HepG2 (cell line): Measurements from ENCODE around the gene TFPI. TPM values are rescaled to one million over a fixed set of nuclear protein-coding genes. Genes with fewer than 3 reads are reported as not detected.

Experiments used
- CBX1 ChIP-seq: IDR thresholded peaks from one replicate; pipeline ENCODE4 v1.6.1; 2016; ENCODE audit warnings: antibody characterized with exemption, low read depth
- ESRRA ChIP-seq: sonication (generic); formaldehyde crosslinking; IDR thresholded peaks from 2 replicates; pipeline ENCODE4 v1.5.1; 2020; ENCODE audit warnings: mild to moderate bottlenecking, low read depth, missing genetic modification reagents
- FOXC1 ChIP-seq: sonication (generic); formaldehyde crosslinking; IDR thresholded peaks from 2 replicates; pipeline ENCODE4 v1.8.0; 2022; ENCODE audit warnings: mild to moderate bottlenecking, missing genetic modification reagents, borderline replicate concordance
- GTF2F1 ChIP-seq: fragments of 150-350 bp; IDR thresholded peaks from 2 replicates; pipeline ENCODE4 v1.6.1; 2014; ENCODE audit warnings: low read length
- GTF3A ChIP-seq: sonication (generic); formaldehyde crosslinking; conservative IDR thresholded peaks from 2 replicates; pipeline ENCODE4 v1.4.0; 2020; ENCODE audit warnings: mild to moderate bottlenecking, missing genetic modification reagents
- HCFC1 ChIP-seq: fragments of 150-350 bp; IDR thresholded peaks from 2 replicates; pipeline ENCODE4 v1.6.1; 2014; ENCODE audit warnings: low read depth, low read length
- HDAC2 ChIP-seq: sonication (generic); formaldehyde crosslinking; IDR thresholded peaks from 2 replicates; pipeline ENCODE4 v1.4.0; 2020; ENCODE audit warnings: missing genetic modification reagents
- IKZF4 ChIP-seq: sonication (generic); formaldehyde crosslinking; IDR thresholded peaks from 2 replicates; pipeline ENCODE4 v1.5.1; 2020; ENCODE audit warnings: borderline replicate concordance, mild to moderate bottlenecking, low read depth, missing genetic modification reagents; ENCODE audit errors: not compliant biosample characterization
- NFE2L1 ChIP-seq: sonication (generic); formaldehyde crosslinking; IDR thresholded peaks from 2 replicates; pipeline ENCODE4 v1.4.0; 2020; ENCODE audit warnings: missing genetic modification reagents, mild to moderate bottlenecking, borderline replicate concordance
- NFRKB ChIP-seq: fragments of 450-650 bp; IDR thresholded peaks from 2 replicates; pipeline ENCODE4 v1.6.1; 2017
- PCBP2 ChIP-seq: fragments of 200-400 bp; formaldehyde crosslinking; optimal IDR thresholded peaks from 2 replicates; pipeline ENCODE3; 2018; ENCODE audit warnings: low read length, low read depth; ENCODE audit not compliant: poor library complexity, severe bottlenecking
- SMYD3 ChIP-seq: sonication (generic); formaldehyde crosslinking; IDR thresholded peaks from 2 replicates; pipeline ENCODE4 v1.8.1; 2023; ENCODE audit warnings: mild to moderate bottlenecking, missing genetic modification reagents
- TAF15 ChIP-seq: fragments of 200-400 bp; formaldehyde crosslinking; IDR thresholded peaks from one replicate; pipeline ENCODE4 v1.6.1; 2018; ENCODE audit warnings: mild to moderate bottlenecking, low read depth, low read length; ENCODE audit not compliant: poor library complexity, severe bottlenecking
- ZBTB7B ChIP-seq: sonication (generic); formaldehyde crosslinking; IDR thresholded peaks from 2 replicates; pipeline ENCODE4 v1.4.0; 2020; ENCODE audit warnings: missing genetic modification reagents
- ZNF12 ChIP-seq: sonication (generic); formaldehyde crosslinking; IDR thresholded peaks from 2 replicates; pipeline ENCODE4 v1.5.0; 2020; ENCODE audit warnings: missing genetic modification reagents
- ZNF263 ChIP-seq: sonication (generic); formaldehyde crosslinking; IDR thresholded peaks from 2 replicates; pipeline ENCODE4 v1.4.0; 2020; ENCODE audit warnings: missing genetic modification reagents
- ZNF431 ChIP-seq: sonication (generic); formaldehyde crosslinking; IDR thresholded peaks from 2 replicates; pipeline ENCODE4 v1.9.0; 2022; ENCODE audit warnings: missing genetic modification reagents, low read depth, mild to moderate bottlenecking, borderline replicate concordance
- ZNF660 ChIP-seq: sonication (generic); formaldehyde crosslinking; IDR thresholded peaks from 2 replicates; pipeline ENCODE4 v1.5.1; 2020; ENCODE audit warnings: mild to moderate bottlenecking, low read depth, missing genetic modification reagents, borderline replicate concordance
- ZNF777 ChIP-seq: sonication (generic); formaldehyde crosslinking; IDR thresholded peaks from 2 replicates; pipeline ENCODE4 v1.4.0; 2020; ENCODE audit warnings: missing genetic modification reagents
- ZNF790 ChIP-seq: sonication (generic); formaldehyde crosslinking; IDR thresholded peaks from 2 replicates; pipeline ENCODE4 v1.8.0; 2022; ENCODE audit warnings: missing genetic modification reagents, mild to moderate bottlenecking, borderline replicate concordance
- ZNF878 ChIP-seq: sonication (generic); formaldehyde crosslinking; IDR thresholded peaks from 2 replicates; pipeline ENCODE4 v1.8.1; 2023; ENCODE audit warnings: mild to moderate bottlenecking, missing genetic modification reagents, moderate library complexity
- ZSCAN12 ChIP-seq: sonication (generic); formaldehyde crosslinking; IDR thresholded peaks from 2 replicates; pipeline ENCODE4 v1.9.0; 2021; ENCODE audit warnings: mild to moderate bottlenecking, missing genetic modification reagents
- polyA plus RNA-seq, 8 experiments: library from polyadenylated mRNA; depleted of rRNA in 3 of 8; stranded (reverse) in 7 of 8; unstranded in 1 of 8; fragments of >200 nt; fragmentation: Illumina TruSeq in 4 of 8; extraction: Trizol in 4 of 8; gene quantifications; 2 replicates each; pipeline versions ENCODE4 v1.2.1 to v1.2.3, GENCODE V29; 2011 to 2016; ENCODE audit warnings: low read depth in 4 of 8, missing spikeins in 1 of 8, mixed read lengths in 1 of 8; ENCODE audit not compliant: insufficient read depth in 1 of 8
- total RNA-seq, 5 experiments: library from RNA; depleted of rRNA; stranded (reverse); fragments of >200 nt; fragmentation: Illumina TruSeq; extraction: Trizol; gene quantifications; 2 replicates each; pipeline ENCODE4 v1.2.3, GENCODE V29; 2016; ENCODE audit warnings: low read depth in 1 of 5
- TF ChIP-seq, protein P1 (sequence below): sonication (generic); formaldehyde crosslinking; IDR thresholded peaks from 2 replicates; pipeline ENCODE4 v1.4.0; 2020; ENCODE audit warnings: missing genetic modification reagents
- TF ChIP-seq, protein P2 (sequence below): sonication (generic); formaldehyde crosslinking; conservative IDR thresholded peaks from 2 replicates; pipeline ENCODE4 v1.8.0; 2022; ENCODE audit warnings: low read depth, missing genetic modification reagents

The TFPI gene
- total and polyA plus RNA-seq, 2 of the 13 experiments (the other 11 are each of a cell fraction or from before 2014, with no cell fraction given): 301 to 436 TPM

GRCh38 chr2:187541086-187542085 lies 12.8 kb downstream of the TFPI start (continued):
- TF ChIP-seq, protein P1, sequence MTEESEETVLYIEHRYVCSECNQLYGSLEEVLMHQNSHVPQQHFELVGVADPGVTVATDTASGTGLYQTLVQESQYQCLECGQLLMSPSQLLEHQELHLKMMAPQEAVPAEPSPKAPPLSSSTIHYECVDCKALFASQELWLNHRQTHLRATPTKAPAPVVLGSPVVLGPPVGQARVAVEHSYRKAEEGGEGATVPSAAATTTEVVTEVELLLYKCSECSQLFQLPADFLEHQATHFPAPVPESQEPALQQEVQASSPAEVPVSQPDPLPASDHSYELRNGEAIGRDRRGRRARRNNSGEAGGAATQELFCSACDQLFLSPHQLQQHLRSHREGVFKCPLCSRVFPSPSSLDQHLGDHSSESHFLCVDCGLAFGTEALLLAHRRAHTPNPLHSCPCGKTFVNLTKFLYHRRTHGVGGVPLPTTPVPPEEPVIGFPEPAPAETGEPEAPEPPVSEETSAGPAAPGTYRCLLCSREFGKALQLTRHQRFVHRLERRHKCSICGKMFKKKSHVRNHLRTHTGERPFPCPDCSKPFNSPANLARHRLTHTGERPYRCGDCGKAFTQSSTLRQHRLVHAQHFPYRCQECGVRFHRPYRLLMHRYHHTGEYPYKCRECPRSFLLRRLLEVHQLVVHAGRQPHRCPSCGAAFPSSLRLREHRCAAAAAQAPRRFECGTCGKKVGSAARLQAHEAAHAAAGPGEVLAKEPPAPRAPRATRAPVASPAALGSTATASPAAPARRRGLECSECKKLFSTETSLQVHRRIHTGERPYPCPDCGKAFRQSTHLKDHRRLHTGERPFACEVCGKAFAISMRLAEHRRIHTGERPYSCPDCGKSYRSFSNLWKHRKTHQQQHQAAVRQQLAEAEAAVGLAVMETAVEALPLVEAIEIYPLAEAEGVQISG (CRISPR knock-in tag): peak; percentile 47; the same call in 1 of the 2 replicates
- TF ChIP-seq ZNF263 (CRISPR knock-in tag): no peak
- TF ChIP-seq ZNF790 (CRISPR knock-in tag): no peak
- TF ChIP-seq NFRKB: no peak
- 0 out of 2 replicates have a peak, but pooled peaks have one; percentile 24 for TF ChIP-seq GTF3A (CRISPR knock-in tag)
- TF ChIP-seq CBX1: no peak
- TF ChIP-seq, protein P2, sequence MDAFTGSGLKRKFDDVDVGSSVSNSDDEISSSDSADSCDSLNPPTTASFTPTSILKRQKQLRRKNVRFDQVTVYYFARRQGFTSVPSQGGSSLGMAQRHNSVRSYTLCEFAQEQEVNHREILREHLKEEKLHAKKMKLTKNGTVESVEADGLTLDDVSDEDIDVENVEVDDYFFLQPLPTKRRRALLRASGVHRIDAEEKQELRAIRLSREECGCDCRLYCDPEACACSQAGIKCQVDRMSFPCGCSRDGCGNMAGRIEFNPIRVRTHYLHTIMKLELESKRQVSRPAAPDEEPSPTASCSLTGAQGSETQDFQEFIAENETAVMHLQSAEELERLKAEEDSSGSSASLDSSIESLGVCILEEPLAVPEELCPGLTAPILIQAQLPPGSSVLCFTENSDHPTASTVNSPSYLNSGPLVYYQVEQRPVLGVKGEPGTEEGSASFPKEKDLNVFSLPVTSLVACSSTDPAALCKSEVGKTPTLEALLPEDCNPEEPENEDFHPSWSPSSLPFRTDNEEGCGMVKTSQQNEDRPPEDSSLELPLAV (CRISPR knock-in tag): no peak
- no peak for TF ChIP-seq PCBP2
- TF ChIP-seq ZBTB7B (CRISPR knock-in tag): peak; percentile 86
- peak; percentile 71 for TF ChIP-seq ESRRA
- peak; percentile 86; the same call in 1 of the 2 replicates for TF ChIP-seq ZNF878 (CRISPR knock-in tag)
- no peak for TF ChIP-seq HCFC1
- TF ChIP-seq NFE2L1: no peak
- peak; percentile 77; the same call in 1 of the 2 replicates for TF ChIP-seq ZNF431 (CRISPR knock-in tag)
- peak; percentile 92 for TF ChIP-seq ZNF12 (CRISPR knock-in tag)
- no peak for TF ChIP-seq TAF15
- TF ChIP-seq ZNF777 (CRISPR knock-in tag): no peak
- TF ChIP-seq ZSCAN12 (CRISPR knock-in tag): 0 out of 2 replicates have a peak, but pooled peaks have one; percentile 38
- no peak for TF ChIP-seq ZNF660 (CRISPR knock-in tag)
- peak; percentile 99 for TF ChIP-seq HDAC2 (CRISPR knock-in tag)
- TF ChIP-seq IKZF4 (CRISPR knock-in tag): no peak
- TF ChIP-seq SMYD3 (CRISPR knock-in tag): peak; percentile 68; the same call in 1 of the 2 replicates
- TF ChIP-seq FOXC1 (CRISPR knock-in tag): no peak
- 0 out of 2 replicates have a peak, but pooled peaks have one; percentile 36 for TF ChIP-seq GTF2F1
